ENCODE results near the gene SGIP1. TPM values are rescaled to one million over a fixed set of nuclear protein-coding genes. Genes with fewer than 3 reads are reported as not detected.

Gene SGIP1
- total and polyA plus RNA-seq, 4 donors = 2.7 to 17.0 (median 4.7) TPM

- H3K27me3 ChIP-seq (ENCODE audit: control insufficient read depth in 3 of 3, insufficient read depth in 3 of 3, low read length in 2 of 3) = no peaks in the 10 kb centered on the region
- DNase-seq (no peak), ATAC-seq (ENCODE audit: insufficient read depth, low FRiP score) (no peak)
- H3K36me3 ChIP-seq (ENCODE audit: control insufficient read depth in 4 of 4, insufficient read depth in 4 of 4, low read length in 4 of 4) = no peaks in the 10 kb centered on the region
- H3K4me1 ChIP-seq (ENCODE audit: control insufficient read depth in 5 of 5, insufficient read depth in 5 of 5, low read length in 5 of 5) = peaks cover 0 to 10% (median 0%) of the 10 kb centered on the region in 5 donors
- no peak overlapping the region for H3K9ac ChIP-seq (ENCODE audit: insufficient read depth in 1 of 2, low read length in 2 of 2)
- H3K27ac ChIP-seq (ENCODE audit: low read depth in 1 of 2, low read length in 1 of 2) = no peak overlapping the region
- no peaks in the 10 kb centered on the region for H3K9me3 ChIP-seq (ENCODE audit: control insufficient read depth in 4 of 4, insufficient read depth in 3 of 4, low read length in 3 of 4)
- no peak overlapping the region for H3K4me3 ChIP-seq
- no peak for TF ChIP-seq CTCF (IDR thresholded peaks at IDR 0.05; ENCODE audit: control extremely low read depth, extremely low read depth)
- 89 to 98% methylated on average over 1 of the region's 1 CpG for WGBS, 2 donors
These were observed 27.6 kb upstream of the SGIP1 start for GRCh38 chr1:66506393-66506687.

- ATAC-seq (ENCODE audit: insufficient read depth, low FRiP score) (no peak), DNase-seq (no peak)
- Histone ChIP-seq H3K27me3 (ENCODE audit: control insufficient read depth in 3 of 3, insufficient read depth in 3 of 3, low read length in 2 of 3) (no peaks in the 10 kb centered on the region), H3K4me1 (ENCODE audit: control insufficient read depth in 5 of 5, insufficient read depth in 5 of 5, low read length in 5 of 5) (peaks cover 0 to 10% (median 0%) of the 10 kb centered on the region in 5 donors), H3K27ac (ENCODE audit: low read depth in 1 of 2, low read length in 1 of 2) (no peak overlapping the region), H3K9me3 (ENCODE audit: control insufficient read depth in 4 of 4, insufficient read depth in 3 of 4, low read length in 3 of 4) (no peaks in the 10 kb centered on the region), H3K36me3 (ENCODE audit: control insufficient read depth in 4 of 4, insufficient read depth in 4 of 4, low read length in 4 of 4) (no peaks in the 10 kb centered on the region), H3K9ac (ENCODE audit: insufficient read depth in 1 of 2, low read length in 2 of 2) (no peak overlapping the region), H3K4me3 (no peak overlapping the region)
- no peak for TF ChIP-seq CTCF (IDR thresholded peaks at IDR 0.05; ENCODE audit: control extremely low read depth, extremely low read depth)
These were observed 27.0 kb upstream of the SGIP1 start for GRCh38 chr1:66506991-66507390.

GRCh38 chr1:66510407-66510806 is 23.5 kb upstream of the SGIP1 start:
- no peak for ATAC-seq (ENCODE audit: insufficient read depth, low FRiP score)
- 85 to 89% methylated on average over 5 to 6 of the region's 6 CpGs for WGBS, 2 donors

More at GRCh38 chr1:66510407-66510806, 23.5 kb upstream of the SGIP1 start:
- H3K9me3 ChIP-seq (ENCODE audit: control insufficient read depth in 4 of 4, insufficient read depth in 3 of 4, low read length in 3 of 4) = no peaks in the 10 kb centered on the region
- no peaks in the 10 kb centered on the region for H3K36me3 ChIP-seq (ENCODE audit: control insufficient read depth in 4 of 4, insufficient read depth in 4 of 4, low read length in 4 of 4)
- no peak for DNase-seq
- no peak overlapping the region for H3K27ac ChIP-seq (ENCODE audit: low read depth in 1 of 2, low read length in 1 of 2)
- no peak for TF ChIP-seq CTCF (IDR thresholded peaks at IDR 0.05; ENCODE audit: control extremely low read depth, extremely low read depth)
- H3K4me1 ChIP-seq (ENCODE audit: control insufficient read depth in 5 of 5, insufficient read depth in 5 of 5, low read length in 5 of 5) = peaks cover 0 to 6% (median 0%) of the 10 kb centered on the region in 5 donors
- H3K27me3 ChIP-seq (ENCODE audit: control insufficient read depth in 3 of 3, insufficient read depth in 3 of 3, low read length in 2 of 3) = no peaks in the 10 kb centered on the region
- no peak overlapping the region for H3K4me3 ChIP-seq
- no peak overlapping the region for H3K9ac ChIP-seq (ENCODE audit: insufficient read depth in 1 of 2, low read length in 2 of 2)
